ENCODE results near the gene ELMO2. TPM values are rescaled to one million over a fixed set of nuclear protein-coding genes. Genes with fewer than 3 reads are reported as not detected.

The ELMO2 gene
- polyA plus RNA-seq, 2 donors: 25.3 to 31.1 TPM

DNA sequence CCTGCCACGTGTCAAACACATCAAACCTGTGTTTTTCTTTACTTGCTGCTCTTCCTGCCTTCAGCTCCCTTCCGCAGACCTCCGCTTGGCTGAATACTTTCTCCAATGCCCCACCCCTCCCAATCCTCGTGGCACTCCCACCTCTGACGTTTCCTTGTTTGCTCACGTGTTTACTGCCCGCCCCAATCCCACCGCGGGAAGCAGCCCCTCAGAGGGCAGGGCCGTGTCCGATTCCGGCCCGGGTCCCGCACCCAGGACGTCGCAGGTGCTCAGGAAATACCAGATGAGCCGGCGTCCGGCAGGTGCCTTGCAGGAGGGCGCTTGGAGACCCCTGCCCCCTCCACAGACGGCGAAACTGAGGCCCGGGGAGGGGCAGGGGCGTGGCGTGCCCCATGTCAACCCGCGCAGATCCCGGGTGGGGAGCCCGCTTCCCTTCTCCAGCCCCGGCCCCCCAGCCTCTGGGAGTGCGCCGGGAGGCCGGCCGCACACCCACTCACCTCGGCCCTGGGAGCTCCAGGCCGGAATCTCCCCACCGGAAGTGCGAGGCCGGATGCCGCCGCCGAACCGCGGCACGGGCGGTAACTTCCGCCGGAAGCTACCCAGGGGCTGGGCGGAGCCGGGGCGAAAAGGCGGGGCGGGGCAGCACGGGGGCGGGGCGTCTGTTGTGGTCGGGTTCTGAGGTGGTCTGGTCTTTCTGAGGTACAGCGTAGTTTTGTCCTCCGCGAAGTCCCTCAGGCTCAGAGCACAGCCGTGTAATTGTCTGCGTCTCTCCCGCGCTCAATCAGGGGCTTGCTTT is 42.3 kb downstream of the ELMO2 start:
- WGBS, 2 donors: 0 to 1% methylated on average over 64 of the region's 64 CpGs

GRCh38 chr20:46362921-46363867 is 43.2 kb downstream of the ELMO2 start:
- Histone ChIP-seq H3K27ac (ENCODE audit: low read depth in 2 of 2, low read length in 1 of 2) (peak overlapping the region; percentile 96 to 97), H3K27me3 (ENCODE audit: control insufficient read depth in 1 of 2, insufficient read depth in 2 of 2, low read length in 2 of 2) (no peaks in the 10 kb centered on the region), H3K9me3 (ENCODE audit: control insufficient read depth in 2 of 2, insufficient read depth in 1 of 2, low read depth in 1 of 2, low read length in 1 of 2) (no peaks in the 10 kb centered on the region), H3K4me3 (ENCODE audit: low read depth in 1 of 2, low read length in 2 of 2) (peak overlapping the region; percentile 75 to 97), H3K36me3 (ENCODE audit: control insufficient read depth in 2 of 2, insufficient read depth in 2 of 2, low read length in 1 of 2) (peaks cover 15% of the 10 kb centered on the region in 2 donors), H3K4me1 (ENCODE audit: control insufficient read depth in 2 of 2, insufficient read depth in 2 of 2, low read length in 1 of 2) (peaks cover 5 to 8% of the 10 kb centered on the region in 2 donors)
- WGBS, 2 donors: 56 to 59% methylated on average over 14 of the region's 14 CpGs

More for the DNA sequence above, 42.3 kb downstream of the ELMO2 start:
- H3K9me3 ChIP-seq (ENCODE audit: control insufficient read depth in 2 of 2, insufficient read depth in 1 of 2, low read depth in 1 of 2, low read length in 1 of 2): no peaks in the 10 kb centered on the region
- peak overlapping the region; percentile 96 to 97 for H3K27ac ChIP-seq (ENCODE audit: low read depth in 2 of 2, low read length in 1 of 2)
- H3K27me3 ChIP-seq (ENCODE audit: control insufficient read depth in 1 of 2, insufficient read depth in 2 of 2, low read length in 2 of 2): no peaks in the 10 kb centered on the region
- peaks cover 18% of the 10 kb centered on the region in 2 donors for H3K36me3 ChIP-seq (ENCODE audit: control insufficient read depth in 2 of 2, insufficient read depth in 2 of 2, low read length in 1 of 2)
- H3K4me3 ChIP-seq (ENCODE audit: low read depth in 1 of 2, low read length in 2 of 2): peak overlapping the region; percentile 75 to 97
- peaks cover 3 to 8% of the 10 kb centered on the region in 2 donors for H3K4me1 ChIP-seq (ENCODE audit: control insufficient read depth in 2 of 2, insufficient read depth in 2 of 2, low read length in 1 of 2)

GRCh38 chr20:46361811-46362210 is 44.6 kb downstream of the ELMO2 start:
- H3K4me1 ChIP-seq (ENCODE audit: control insufficient read depth in 2 of 2, insufficient read depth in 2 of 2, low read length in 1 of 2): peaks cover 5 to 15% of the 10 kb centered on the region in 2 donors

DNA sequence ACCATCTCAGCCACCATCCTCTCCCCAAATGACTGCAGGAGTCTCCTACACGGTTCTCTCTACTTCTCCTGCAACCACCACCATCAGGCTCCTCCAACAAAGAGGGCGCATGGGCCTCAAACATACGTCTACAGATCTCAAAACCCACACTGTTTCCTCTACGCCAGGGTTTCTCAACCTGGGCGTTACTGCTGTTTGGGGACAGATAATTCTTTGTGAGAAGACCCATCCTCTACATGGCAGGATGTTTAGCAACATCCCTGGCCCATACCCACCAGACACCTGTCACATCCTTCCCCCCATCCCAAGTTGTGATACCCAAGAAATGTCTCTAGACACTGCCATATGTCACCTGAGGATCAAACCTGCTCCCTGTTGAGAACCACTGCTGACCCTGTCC is 45.0 kb downstream of the ELMO2 start:
- WGBS, 2 donors: 74% methylated on average over 5 of the region's 5 CpGs
- Histone ChIP-seq H3K36me3 (ENCODE audit: control insufficient read depth in 2 of 2, insufficient read depth in 2 of 2, low read length in 1 of 2) (peaks cover 5 to 7% of the 10 kb centered on the region in 2 donors), H3K27me3 (ENCODE audit: control insufficient read depth in 1 of 2, insufficient read depth in 2 of 2, low read length in 2 of 2) (no peaks in the 10 kb centered on the region), H3K4me1 (ENCODE audit: control insufficient read depth in 2 of 2, insufficient read depth in 2 of 2, low read length in 1 of 2) (peaks cover 6 to 15% of the 10 kb centered on the region in 2 donors), H3K9me3 (ENCODE audit: control insufficient read depth in 2 of 2, insufficient read depth in 1 of 2, low read depth in 1 of 2, low read length in 1 of 2) (no peaks in the 10 kb centered on the region), H3K4me3 (ENCODE audit: low read depth in 1 of 2, low read length in 2 of 2) (no peak overlapping the region), H3K27ac (ENCODE audit: low read depth in 2 of 2, low read length in 1 of 2) (no peak overlapping the region)

More at GRCh38 chr20:46361811-46362210, 44.6 kb downstream of the ELMO2 start:
- Histone ChIP-seq H3K9me3 (ENCODE audit: control insufficient read depth in 2 of 2, insufficient read depth in 1 of 2, low read depth in 1 of 2, low read length in 1 of 2) (no peaks in the 10 kb centered on the region), H3K36me3 (ENCODE audit: control insufficient read depth in 2 of 2, insufficient read depth in 2 of 2, low read length in 1 of 2) (peaks cover 9 to 10% of the 10 kb centered on the region in 2 donors), H3K27ac (ENCODE audit: low read depth in 2 of 2, low read length in 1 of 2) (no peak overlapping the region), H3K27me3 (ENCODE audit: control insufficient read depth in 1 of 2, insufficient read depth in 2 of 2, low read length in 2 of 2) (no peaks in the 10 kb centered on the region), H3K4me3 (ENCODE audit: low read depth in 1 of 2, low read length in 2 of 2) (no peak overlapping the region)
- WGBS, 2 donors: 75 to 86% methylated on average over 2 of the region's 2 CpGs

- Histone ChIP-seq H3K27me3 (ENCODE audit: control insufficient read depth in 1 of 2, insufficient read depth in 2 of 2, low read length in 2 of 2) (no peaks in the 10 kb centered on the region), H3K4me1 (ENCODE audit: control insufficient read depth in 2 of 2, insufficient read depth in 2 of 2, low read length in 1 of 2) (peaks cover 5 to 12% of the 10 kb centered on the region in 2 donors), H3K36me3 (ENCODE audit: control insufficient read depth in 2 of 2, insufficient read depth in 2 of 2, low read length in 1 of 2) (peaks cover 5 to 8% of the 10 kb centered on the region in 2 donors), H3K27ac (ENCODE audit: low read depth in 2 of 2, low read length in 1 of 2) (no peak overlapping the region), H3K9me3 (ENCODE audit: control insufficient read depth in 2 of 2, insufficient read depth in 1 of 2, low read depth in 1 of 2, low read length in 1 of 2) (no peaks in the 10 kb centered on the region), H3K4me3 (ENCODE audit: low read depth in 1 of 2, low read length in 2 of 2) (no peak overlapping the region)
- WGBS, 2 donors: 52 to 60% methylated on average over 10 of the region's 10 CpGs
These were observed 47.1 kb downstream of the ELMO2 start for GRCh38 chr20:46359233-46359751.

GRCh38 chr20:46358346-46359058 is 47.9 kb downstream of the ELMO2 start:
- WGBS, 2 donors: 87 to 90% methylated on average over 19 of the region's 19 CpGs
- peaks cover 5 to 12% of the 10 kb centered on the region in 2 donors for H3K4me1 ChIP-seq (ENCODE audit: control insufficient read depth in 2 of 2, insufficient read depth in 2 of 2, low read length in 1 of 2)
- no peaks in the 10 kb centered on the region for H3K27me3 ChIP-seq (ENCODE audit: control insufficient read depth in 1 of 2, insufficient read depth in 2 of 2, low read length in 2 of 2)
- peaks cover 5 to 8% of the 10 kb centered on the region in 2 donors for H3K36me3 ChIP-seq (ENCODE audit: control insufficient read depth in 2 of 2, insufficient read depth in 2 of 2, low read length in 1 of 2)
- no peak overlapping the region for H3K4me3 ChIP-seq (ENCODE audit: low read depth in 1 of 2, low read length in 2 of 2)
- H3K27ac ChIP-seq (ENCODE audit: low read depth in 2 of 2, low read length in 1 of 2): no peak overlapping the region
- no peaks in the 10 kb centered on the region for H3K9me3 ChIP-seq (ENCODE audit: control insufficient read depth in 2 of 2, insufficient read depth in 1 of 2, low read depth in 1 of 2, low read length in 1 of 2)

DNA sequence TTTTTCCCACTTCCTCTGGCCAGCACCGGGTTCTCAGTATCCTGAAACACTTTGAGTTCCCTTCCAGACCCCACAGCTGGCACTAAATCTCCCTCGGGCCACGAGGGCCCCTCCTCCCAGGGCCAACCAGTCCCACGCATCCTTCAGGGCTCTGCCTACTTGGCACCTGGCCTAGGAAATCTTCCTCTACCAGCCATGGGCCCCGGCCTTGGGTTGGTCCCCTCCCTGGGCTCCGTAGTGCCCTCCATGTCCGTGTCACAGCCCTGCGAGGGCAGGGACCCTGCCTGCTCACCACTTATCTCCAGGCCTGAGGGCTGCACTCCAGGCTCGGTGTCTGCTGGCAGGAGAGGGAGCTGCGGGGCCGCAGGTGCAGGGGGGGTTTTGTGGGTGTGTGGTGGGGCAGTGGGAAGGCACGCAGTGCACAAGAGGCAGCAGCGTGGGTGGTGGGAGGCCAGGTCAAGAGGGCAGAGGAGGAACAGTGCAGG is 49.3 kb downstream of the ELMO2 start:
- 13 to 16% methylated on average over 13 of the region's 13 CpGs for WGBS, 2 donors
- Histone ChIP-seq H3K4me1 (ENCODE audit: control insufficient read depth in 2 of 2, insufficient read depth in 2 of 2, low read length in 1 of 2) (peaks cover 5 to 7% of the 10 kb centered on the region in 2 donors), H3K4me3 (ENCODE audit: low read depth in 1 of 2, low read length in 2 of 2) (no peak overlapping the region), H3K27me3 (ENCODE audit: control insufficient read depth in 1 of 2, insufficient read depth in 2 of 2, low read length in 2 of 2) (no peaks in the 10 kb centered on the region), H3K27ac (ENCODE audit: low read depth in 2 of 2, low read length in 1 of 2) (peak overlapping the region in 1 of 2 donors; percentile 14), H3K36me3 (ENCODE audit: control insufficient read depth in 2 of 2, insufficient read depth in 2 of 2, low read length in 1 of 2) (peaks cover 5 to 8% of the 10 kb centered on the region in 2 donors), H3K9me3 (ENCODE audit: control insufficient read depth in 2 of 2, insufficient read depth in 1 of 2, low read depth in 1 of 2, low read length in 1 of 2) (no peaks in the 10 kb centered on the region)

DNA sequence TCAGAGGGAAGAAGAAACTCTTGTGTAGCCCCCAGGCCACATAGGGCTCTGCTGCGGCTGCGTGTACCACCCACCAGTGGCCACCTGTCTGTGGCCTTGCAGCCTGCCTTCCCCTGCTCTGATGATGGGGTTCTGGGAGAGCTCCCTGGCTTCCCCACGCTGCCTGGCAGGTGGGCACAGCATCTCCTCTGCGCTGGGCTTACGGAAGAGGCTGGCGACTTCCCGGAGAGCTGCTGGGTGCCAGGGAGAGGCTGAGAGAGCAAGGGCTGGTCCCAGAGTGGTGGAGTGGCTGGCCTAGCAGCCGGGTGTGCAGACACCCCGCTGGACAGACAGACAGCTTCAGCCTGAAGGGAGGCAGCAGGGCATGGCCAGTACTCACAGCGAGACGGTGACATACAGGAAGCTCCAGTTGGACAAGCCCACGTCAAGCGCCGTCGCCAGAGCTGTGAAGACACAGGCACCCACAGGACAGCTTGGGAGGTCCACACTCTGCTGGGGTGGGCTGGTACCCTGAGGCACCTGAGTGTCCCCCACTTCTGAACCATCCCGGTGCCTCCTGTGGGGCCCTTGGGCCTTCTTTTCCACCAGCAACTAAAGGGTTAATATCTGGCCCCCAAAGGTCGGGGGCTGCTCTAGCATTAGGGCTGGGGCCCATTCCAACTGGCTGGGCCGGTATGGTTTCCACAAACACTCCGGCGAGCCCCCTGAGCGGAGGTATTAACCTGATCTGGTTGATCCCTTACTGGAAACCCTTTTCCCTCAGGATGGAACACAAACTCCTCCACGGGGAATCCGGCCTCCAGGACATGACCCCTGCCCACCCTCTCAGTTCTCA is 50.0 kb downstream of the ELMO2 start:
- Histone ChIP-seq H3K27ac (ENCODE audit: low read depth in 2 of 2, low read length in 1 of 2) (peak overlapping the region in 1 of 2 donors; percentile 8), H3K4me3 (ENCODE audit: low read depth in 1 of 2, low read length in 2 of 2) (no peak overlapping the region), H3K4me1 (ENCODE audit: control insufficient read depth in 2 of 2, insufficient read depth in 2 of 2, low read length in 1 of 2) (peaks cover 5 to 7% of the 10 kb centered on the region in 2 donors), H3K27me3 (ENCODE audit: control insufficient read depth in 1 of 2, insufficient read depth in 2 of 2, low read length in 2 of 2) (no peaks in the 10 kb centered on the region), H3K9me3 (ENCODE audit: control insufficient read depth in 2 of 2, insufficient read depth in 1 of 2, low read depth in 1 of 2, low read length in 1 of 2) (no peaks in the 10 kb centered on the region), H3K36me3 (ENCODE audit: control insufficient read depth in 2 of 2, insufficient read depth in 2 of 2, low read length in 1 of 2) (peaks cover 5 to 11% of the 10 kb centered on the region in 2 donors)
- 71 to 72% methylated on average over 23 of the region's 23 CpGs for WGBS, 2 donors
